NT2/D1 (cell line): ENCODE measurements around the gene NEK3.
"Not testable (repeated sequence)": the region's sequence is repeated elsewhere in the genome, so short reads cannot be mapped to it uniquely, and the experiment has no call there.

Experiments
- SUZ12 ChIP-seq: IDR thresholded peaks from 2 replicates; pipeline ENCODE4 v1.6.1; 2011; ENCODE audit not compliant: insufficient read length, insufficient read depth; ENCODE audit errors: extremely low read depth
- YY1 ChIP-seq: IDR thresholded peaks from 2 replicates; pipeline ENCODE4 v1.6.1; 2011; ENCODE audit not compliant: insufficient read length, insufficient read depth
- ZNF274 ChIP-seq: IDR thresholded peaks from 2 replicates; pipeline ENCODE4 v1.6.1; 2011; ENCODE audit warnings: mild to moderate bottlenecking, low read depth, low read length

DNA sequence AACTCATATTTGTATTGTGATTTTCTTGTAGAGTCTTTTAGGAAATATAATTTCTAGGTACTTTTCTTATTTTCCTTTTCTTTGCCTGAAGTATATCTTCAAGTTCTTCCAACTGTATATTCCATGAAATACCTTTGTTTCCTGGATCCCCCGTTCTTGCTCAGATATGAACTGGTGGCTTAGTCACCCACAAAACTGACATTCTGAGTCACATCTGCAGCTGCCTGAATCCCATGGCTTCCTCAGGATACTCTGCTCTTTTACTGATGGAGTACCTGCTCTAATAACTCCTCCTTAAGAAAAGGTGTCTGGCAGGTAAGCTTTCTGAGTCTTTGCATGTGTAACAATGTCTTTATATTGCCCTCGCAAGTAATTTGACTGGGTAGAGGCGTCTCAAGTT lies 4.5 kb upstream of the NEK3 start:
- TF ChIP-seq ZNF274, YY1, SUZ12: not testable (repeated sequence)
